GM21576 (cell line): Measurements from ENCODE around the gene PUS7L.
"Not testable (repeated sequence)": the region's sequence is repeated elsewhere in the genome, so short reads cannot be mapped to it uniquely, and the experiment has no call there.

Source experiments
- ATAC-seq: cut with Tn5 transposase; IDR thresholded peaks from one replicate; pipeline ENCODE4 v1.9.1; 2021; ENCODE audit warnings: mild to moderate bottlenecking, moderate library complexity; ENCODE audit not compliant: unreplicated experiment

The PUS7L gene

GRCh38 chr12:43758728-43759563 is at the start of gene PUS7L, which contains the start of gene IRAK4:
Gene PUS7L (minus strand): TSS chr12:43758790. CDS start chr12:43755245, 3,545 bp downstream.
Gene IRAK4 (plus strand): TSS chr12:43758951. CDS start chr12:43768112, 9,161 bp downstream.
- peak; percentile 96 for ATAC-seq

- no peak for ATAC-seq
These were observed 48.8 kb upstream of the PUS7L start for GRCh38 chr12:43807386-43807785.

GRCh38 chr12:43806737-43807072 is 48.1 kb upstream of the PUS7L start:
- ATAC-seq, result no peak

GRCh38 chr12:43805860-43806736 is 47.5 kb upstream of the PUS7L start, which contains the start of gene TWF1:
Gene TWF1 (minus strand): TSS chr12:43806317. CDS start chr12:43806245, 72 bp downstream.
- peak; percentile 94 for ATAC-seq

- no peak for ATAC-seq
These were observed 46.7 kb upstream of the PUS7L start for GRCh38 chr12:43805149-43805859.

- ATAC-seq, result no peak
These were observed 39.1 kb upstream of the PUS7L start for GRCh38 chr12:43797561-43798217.

- no peak for ATAC-seq
These were observed 37.2 kb upstream of the PUS7L start for GRCh38 chr12:43795716-43796280.

GRCh38 chr12:43789941-43790340 is 31.4 kb upstream of the PUS7L start:
- no peak for ATAC-seq

- ATAC-seq, result no peak
These were observed 28.5 kb upstream of the PUS7L start for GRCh38 chr12:43786899-43787693.

GRCh38 chr12:43776498-43776897 is 17.9 kb upstream of the PUS7L start:
- peak; percentile 50 for ATAC-seq

GRCh38 chr12:43766291-43766690 is 7.7 kb upstream of the PUS7L start:
- ATAC-seq, result no peak

GRCh38 chr12:43764528-43764927 is 5.9 kb upstream of the PUS7L start:
- ATAC-seq, result no peak

- ATAC-seq, result no peak
These were observed 5.2 kb upstream of the PUS7L start for GRCh38 chr12:43763769-43764168.

- no peak for ATAC-seq
These were observed 4.0 kb upstream of the PUS7L start for GRCh38 chr12:43762596-43762995.

- ATAC-seq, result no peak
These were observed 2.9 kb upstream of the PUS7L start for GRCh38 chr12:43761500-43761899.

- ATAC-seq, result no peak
These were observed 1.8 kb upstream of the PUS7L start for GRCh38 chr12:43760396-43760795.

GRCh38 chr12:43758247-43758727 is 303 bp downstream of the PUS7L start:
- no peak for ATAC-seq

- ATAC-seq, result no peak
These were observed 4.6 kb downstream of the PUS7L start for GRCh38 chr12:43754015-43754414.

- not testable (repeated sequence) for ATAC-seq
These were observed 7.2 kb downstream of the PUS7L start for GRCh38 chr12:43751360-43751759.
